Tibial nerve (tissue), 4 donors: ENCODE data around the gene KIF5C. TPM values are rescaled to one million over a fixed set of nuclear protein-coding genes. Genes with fewer than 3 reads are reported as not detected.

ENCODE experiments used
- DNase-seq, 2 donors: peaks; one replicate each; pipeline ENCODE4 v3.0.0-alpha.2; 2019; ENCODE audit warnings: low spot score in 2 of 2
- H3K27ac ChIP-seq, 4 donors: fragments of 200-600 bp; sonication (generic) in 3 of 4; one replicate each; pipeline ENCODE4 v1.5.1; 2017 to 2019; ENCODE audit warnings: mild to moderate bottlenecking in 1 of 4
- H3K27me3 ChIP-seq, 2 donors: fragments of 200-600 bp; sonication (generic) in 1 of 2; one replicate each; pipeline versions ENCODE4 v1.5.1 to v1.6.0; 2017 to 2019
- H3K36me3 ChIP-seq, 3 donors: fragments of 200-600 bp; sonication (generic); one replicate each; pipeline ENCODE4 v1.5.1; 2018 to 2019
- H3K4me1 ChIP-seq, 4 donors: fragments of 200-600 bp; sonication (generic) in 3 of 4; one replicate each; pipeline ENCODE4 v1.5.1; 2017 to 2019
- H3K4me3 ChIP-seq, 4 donors: fragments of 200-600 bp; sonication (generic) in 3 of 4; one replicate each; pipeline ENCODE4 v1.5.1; 2017 to 2019; ENCODE audit warnings: mild to moderate bottlenecking in 1 of 4, moderate library complexity in 1 of 4
- H3K9me3 ChIP-seq, 4 donors: fragments of 200-600 bp; sonication (generic) in 3 of 4; one replicate each; pipeline ENCODE4 v1.5.1; 2017 to 2019
- EP300 ChIP-seq, 2 donors: sonication (generic); formaldehyde crosslinking; IDR thresholded peaks; one replicate each; pipeline ENCODE4 v1.6.1; 2017; ENCODE audit warnings: antibody characterized with exemption in 2 of 2, mild to moderate bottlenecking in 1 of 2
- POLR2A ChIP-seq, 2 donors: fragments of 450-650 bp; IDR thresholded peaks; one replicate each; pipeline ENCODE4 v1.6.1; 2017; ENCODE audit warnings: antibody characterized with exemption in 2 of 2, mild to moderate bottlenecking in 2 of 2, moderate library complexity in 2 of 2
- WGBS, 2 donors: methylation state at CpG; one replicate each; pipeline ENCODE4 v1.1.5; 2018; 5-methylcytosine and 5-hydroxymethylcytosine counted together
- total RNA-seq, 4 donors: library from RNA; depleted of rRNA; stranded (reverse); fragments of >200 nt; gene quantifications; one replicate each; pipeline ENCODE4 v1.1.0, GENCODE V29; 2016
- TF ChIP-seq, protein P1 (sequence below), 5 experiments: fragments of 200-600 bp in 3 of 5; fragments of 450-650 bp in 2 of 5; sonication (generic) in 3 of 5; IDR thresholded peaks; one replicate each; pipeline ENCODE4 v1.5.1; 2016 to 2019; ENCODE audit warnings: antibody characterized with exemption in 5 of 5, mild to moderate bottlenecking in 3 of 5, moderate library complexity in 2 of 5

KIF5C gene
- total RNA-seq, 4 donors from 2014 or later: 10.8 to 47.9 (median 23.6) TPM

DNA sequence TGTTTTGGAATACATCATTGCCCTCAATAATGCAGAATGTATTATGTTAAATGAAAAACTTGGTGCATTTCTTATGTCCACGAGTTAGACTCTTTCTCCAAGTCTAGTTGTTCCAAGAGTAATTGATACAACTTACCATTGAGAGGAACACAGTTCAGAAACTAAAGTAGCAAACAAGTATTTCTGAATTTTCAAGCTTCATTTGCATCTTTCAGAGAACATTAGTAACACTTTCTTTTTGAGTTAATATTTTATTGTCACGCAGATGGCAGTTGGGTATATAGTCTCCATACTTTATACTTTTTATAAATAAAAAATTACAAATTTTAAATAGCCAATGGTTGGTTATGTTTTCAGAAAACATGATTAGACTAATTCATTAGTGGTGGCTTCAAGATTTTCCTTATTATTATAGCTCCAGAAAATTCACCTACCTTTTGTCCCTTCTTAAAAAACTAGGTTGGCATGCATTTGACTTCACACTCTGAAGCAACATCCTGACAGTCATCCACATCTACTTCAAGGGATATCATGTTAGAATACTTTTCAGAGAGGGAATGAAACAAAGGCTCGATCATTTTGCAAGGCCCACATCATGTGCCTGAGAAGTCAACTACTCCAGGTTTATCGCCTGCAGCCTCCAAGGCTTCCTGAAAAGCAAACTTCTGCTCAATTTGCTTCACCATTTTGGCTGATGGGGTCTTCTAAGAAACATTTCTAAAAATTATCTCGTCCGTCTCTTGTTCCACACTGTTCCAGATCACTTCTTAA is 193.4 kb downstream of the KIF5C start:
- H3K4me1 ChIP-seq: no peaks in the 10 kb centered on the region
- TF ChIP-seq, protein P1, sequence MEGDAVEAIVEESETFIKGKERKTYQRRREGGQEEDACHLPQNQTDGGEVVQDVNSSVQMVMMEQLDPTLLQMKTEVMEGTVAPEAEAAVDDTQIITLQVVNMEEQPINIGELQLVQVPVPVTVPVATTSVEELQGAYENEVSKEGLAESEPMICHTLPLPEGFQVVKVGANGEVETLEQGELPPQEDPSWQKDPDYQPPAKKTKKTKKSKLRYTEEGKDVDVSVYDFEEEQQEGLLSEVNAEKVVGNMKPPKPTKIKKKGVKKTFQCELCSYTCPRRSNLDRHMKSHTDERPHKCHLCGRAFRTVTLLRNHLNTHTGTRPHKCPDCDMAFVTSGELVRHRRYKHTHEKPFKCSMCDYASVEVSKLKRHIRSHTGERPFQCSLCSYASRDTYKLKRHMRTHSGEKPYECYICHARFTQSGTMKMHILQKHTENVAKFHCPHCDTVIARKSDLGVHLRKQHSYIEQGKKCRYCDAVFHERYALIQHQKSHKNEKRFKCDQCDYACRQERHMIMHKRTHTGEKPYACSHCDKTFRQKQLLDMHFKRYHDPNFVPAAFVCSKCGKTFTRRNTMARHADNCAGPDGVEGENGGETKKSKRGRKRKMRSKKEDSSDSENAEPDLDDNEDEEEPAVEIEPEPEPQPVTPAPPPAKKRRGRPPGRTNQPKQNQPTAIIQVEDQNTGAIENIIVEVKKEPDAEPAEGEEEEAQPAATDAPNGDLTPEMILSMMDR (IDR thresholded peaks at IDR 0.05): no peak
- TF ChIP-seq POLR2A (IDR thresholded peaks at IDR 0.05) (no peak), EP300 (IDR thresholded peaks at IDR 0.05) (no peak)
- H3K36me3 ChIP-seq: no peaks in the 10 kb centered on the region
- H3K27ac ChIP-seq: no peak overlapping the region
- 87 to 90% methylated on average over 6 of the region's 6 CpGs for WGBS, 2 donors
- H3K27me3 ChIP-seq: no peaks in the 10 kb centered on the region
- DNase-seq: no peak
- no peak overlapping the region for H3K4me3 ChIP-seq
- H3K9me3 ChIP-seq: no peaks in the 10 kb centered on the region

DNA sequence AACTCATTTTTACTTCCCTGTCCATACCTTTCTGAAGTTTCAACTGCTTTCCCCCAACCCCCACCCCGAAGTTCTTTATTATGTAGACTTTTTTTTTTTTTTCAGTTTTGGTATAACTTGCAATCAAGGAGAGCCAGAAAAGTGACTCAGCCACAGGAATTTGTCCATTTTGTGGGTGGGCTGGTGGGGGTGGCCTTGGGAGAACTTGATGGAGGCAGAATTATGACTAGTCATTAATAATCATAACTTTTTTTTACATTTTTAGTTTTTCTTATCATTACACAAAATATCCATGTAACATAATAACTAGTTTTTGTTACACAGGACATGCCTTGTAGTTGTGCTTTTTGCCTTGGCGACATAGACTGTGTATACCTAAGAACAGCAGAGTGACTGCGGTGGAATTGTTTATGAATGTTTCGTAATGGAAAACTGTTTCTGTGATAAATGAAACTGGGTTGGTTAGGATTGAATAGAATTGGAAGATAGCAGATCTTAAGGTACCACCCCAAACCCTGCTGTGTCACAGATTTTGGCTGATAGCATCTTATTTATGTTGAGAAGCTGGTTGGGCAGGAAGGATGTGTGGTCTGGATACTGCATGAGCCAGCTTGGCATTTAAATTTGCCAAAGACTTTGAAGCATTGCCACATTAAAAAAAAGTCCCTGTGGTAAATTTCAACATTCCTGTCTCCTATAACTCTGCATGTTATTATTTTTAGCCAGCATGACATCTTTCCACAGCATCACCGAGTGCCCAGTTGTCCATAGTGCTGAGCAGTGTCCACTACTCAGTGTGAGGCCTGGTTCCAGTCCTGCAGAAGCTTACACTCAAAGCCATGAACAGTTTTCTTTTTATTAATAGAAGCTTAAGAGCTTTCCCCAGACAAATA is 194.2 kb downstream of the KIF5C start:
- Histone ChIP-seq H3K9me3 (no peaks in the 10 kb centered on the region), H3K4me3 (no peak overlapping the region), H3K4me1 (no peaks in the 10 kb centered on the region), H3K36me3 (no peaks in the 10 kb centered on the region), H3K27me3 (no peaks in the 10 kb centered on the region), H3K27ac (no peak overlapping the region)
- TF ChIP-seq EP300 (IDR thresholded peaks at IDR 0.05) (no peak), POLR2A (IDR thresholded peaks at IDR 0.05) (no peak)
- TF ChIP-seq, protein P1 (IDR thresholded peaks at IDR 0.05): no peak
- WGBS, 2 donors: 76 to 85% methylated on average over 5 of the region's 5 CpGs
- no peak for DNase-seq

DNA sequence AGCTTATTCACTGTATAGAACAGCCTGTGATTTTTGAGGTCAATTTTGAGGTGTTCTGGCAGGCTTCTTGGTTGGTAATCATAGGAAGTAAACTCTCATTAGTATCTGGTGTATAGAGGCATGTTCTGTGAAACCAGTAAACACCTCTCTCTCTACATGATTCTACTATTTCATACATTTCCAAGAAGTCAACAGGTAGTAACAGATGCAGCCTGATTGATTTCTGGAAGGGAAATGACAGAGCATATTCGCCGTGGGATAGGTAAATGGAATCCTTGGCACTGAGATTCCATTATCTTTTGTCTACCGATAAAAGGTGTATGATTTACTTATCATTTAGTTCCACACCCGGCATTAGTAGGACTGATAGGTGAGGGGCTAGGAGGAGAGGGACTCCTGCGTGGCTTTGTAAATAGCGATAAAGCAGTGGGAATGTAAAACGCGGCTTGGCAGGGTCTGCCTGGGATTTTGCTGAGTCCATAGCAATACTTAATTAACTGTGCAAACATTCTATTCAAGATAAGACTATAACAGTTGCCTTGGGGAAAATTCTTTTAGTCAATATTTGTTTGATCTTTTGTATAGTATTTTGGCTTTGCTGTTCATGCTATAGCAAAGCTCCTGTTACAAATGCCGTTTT is 195.8 kb downstream of the KIF5C start:
- WGBS, 2 donors: 72 to 77% methylated on average over 9 of the region's 9 CpGs
- no peak for TF ChIP-seq EP300 (IDR thresholded peaks at IDR 0.05)
- no peak for TF ChIP-seq POLR2A (IDR thresholded peaks at IDR 0.05)
- TF ChIP-seq, protein P1 (IDR thresholded peaks at IDR 0.05): no peak

DNA sequence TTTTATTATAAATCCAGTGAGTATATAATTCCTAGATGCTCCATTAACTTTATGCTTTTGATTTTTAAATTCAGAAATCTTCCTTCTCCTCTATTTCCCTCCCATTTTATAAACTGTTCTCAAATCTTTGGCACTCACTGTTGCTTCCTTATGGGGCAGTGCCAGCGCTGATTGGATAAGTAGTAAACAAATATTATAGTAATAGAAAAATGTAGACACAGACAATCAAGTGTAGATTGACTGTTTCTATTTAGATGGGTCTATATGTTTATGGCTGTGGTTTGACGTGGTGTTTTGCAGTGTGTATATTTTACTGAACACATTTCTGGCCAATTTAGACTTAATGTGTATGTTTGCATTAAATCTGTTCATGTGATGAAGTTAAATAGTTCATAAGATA is 200.1 kb downstream of the KIF5C start:
- Histone ChIP-seq H3K4me1 (peaks cover 0 to 8% (median 0%) of the 10 kb centered on the region in 4 donors), H3K9me3 (no peaks in the 10 kb centered on the region), H3K4me3 (no peak overlapping the region), H3K36me3 (no peaks in the 10 kb centered on the region), H3K27me3 (no peaks in the 10 kb centered on the region), H3K27ac (no peak overlapping the region)
- TF ChIP-seq POLR2A (IDR thresholded peaks at IDR 0.05) (no peak), EP300 (IDR thresholded peaks at IDR 0.05) (no peak)
- TF ChIP-seq, protein P1 (IDR thresholded peaks at IDR 0.05): no peak
- DNase-seq: no peak
- 63 to 66% methylated on average over 2 of the region's 2 CpGs for WGBS, 2 donors

More for the DNA sequence above, 195.8 kb downstream of the KIF5C start:
- Histone ChIP-seq H3K27me3 (no peaks in the 10 kb centered on the region), H3K9me3 (no peaks in the 10 kb centered on the region), H3K36me3 (no peaks in the 10 kb centered on the region), H3K27ac (no peak overlapping the region), H3K4me3 (no peak overlapping the region), H3K4me1 (no peaks in the 10 kb centered on the region)
- DNase-seq: no peak
